Mucosa of stomach (tissue), 1 donor: Measurements from ENCODE around the gene RPRML.
"Not testable (repeated sequence)": the region's sequence is repeated elsewhere in the genome, so short reads cannot be mapped to it uniquely, and the experiment has no call there.

Source experiments
- H3K27me3 ChIP-seq: one replicate; pipeline ENCODE4 v1.7.0; 2013; ENCODE audit warnings: mild to moderate bottlenecking, low read length; ENCODE audit not compliant: control insufficient read depth, insufficient read depth
- H3K36me3 ChIP-seq: one replicate; pipeline ENCODE4 v1.7.0; 2013; ENCODE audit warnings: low read length; ENCODE audit not compliant: control insufficient read depth, insufficient read depth
- H3K4me1 ChIP-seq: one replicate; pipeline ENCODE4 v1.7.0; 2013; ENCODE audit warnings: mild to moderate bottlenecking, low read length; ENCODE audit not compliant: control insufficient read depth, insufficient read depth
- H3K4me3 ChIP-seq: one replicate; pipeline ENCODE4 v1.7.0; 2013; ENCODE audit warnings: low read length
- H3K9ac ChIP-seq: one replicate; pipeline ENCODE4 v1.7.0; 2013; ENCODE audit warnings: mild to moderate bottlenecking, low read length, moderate library complexity
- H3K9me3 ChIP-seq: one replicate; pipeline ENCODE4 v1.7.0; 2013; ENCODE audit warnings: mild to moderate bottlenecking, low read length, moderate library complexity; ENCODE audit not compliant: control insufficient read depth
- donor health status: Pancreatic carcinoma.

Gene RPRML

DNA sequence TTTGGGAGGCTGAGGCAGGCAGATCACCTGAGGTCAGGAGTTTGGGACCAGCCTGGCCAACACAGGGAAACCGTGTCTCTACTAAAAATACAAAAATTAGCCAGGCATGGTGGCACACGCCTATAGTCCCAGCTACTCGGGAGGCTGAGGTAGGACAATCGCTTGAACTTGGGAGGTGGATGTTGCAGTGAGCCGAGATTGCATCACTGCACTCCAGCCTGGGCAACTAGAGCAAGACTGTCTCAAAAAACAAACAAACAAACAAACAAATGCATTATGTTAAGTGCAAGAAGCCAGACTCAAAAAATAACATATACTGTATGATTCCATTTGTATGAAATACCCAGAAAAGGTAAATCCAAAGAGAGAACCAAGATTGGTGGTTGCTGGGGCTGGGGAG is 8.9 kb upstream of the RPRML start:
- not testable (repeated sequence) for H3K27me3 ChIP-seq, H3K9me3 ChIP-seq, H3K4me3 ChIP-seq, H3K9ac ChIP-seq, H3K36me3 ChIP-seq, H3K4me1 ChIP-seq

DNA sequence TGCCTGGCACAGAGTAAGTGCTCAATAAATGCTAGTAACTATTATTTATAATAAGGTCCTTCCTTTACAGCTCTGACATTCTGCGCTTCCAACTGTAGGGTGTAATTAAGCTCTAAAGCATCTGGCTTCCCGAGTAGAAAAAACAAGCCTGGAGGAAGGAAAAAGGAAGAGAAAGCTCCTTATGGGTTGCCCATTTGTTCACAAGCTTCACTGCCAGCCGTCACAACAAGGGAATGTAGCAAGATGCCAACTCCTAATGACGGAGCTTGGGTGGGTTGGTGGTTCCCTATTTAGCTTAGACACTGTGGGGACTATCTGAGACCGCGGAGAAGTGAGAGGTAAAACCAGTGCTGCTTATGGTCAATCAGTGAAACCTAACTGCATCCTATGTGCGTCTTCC is 7.3 kb upstream of the RPRML start:
- H3K36me3 ChIP-seq: no peaks in the 10 kb centered on the region
- H3K9ac ChIP-seq: no peak overlapping the region
- H3K27me3 ChIP-seq: no peaks in the 10 kb centered on the region
- H3K4me1 ChIP-seq: no peaks in the 10 kb centered on the region
- H3K9me3 ChIP-seq: no peaks in the 10 kb centered on the region
- no peak overlapping the region for H3K4me3 ChIP-seq

DNA sequence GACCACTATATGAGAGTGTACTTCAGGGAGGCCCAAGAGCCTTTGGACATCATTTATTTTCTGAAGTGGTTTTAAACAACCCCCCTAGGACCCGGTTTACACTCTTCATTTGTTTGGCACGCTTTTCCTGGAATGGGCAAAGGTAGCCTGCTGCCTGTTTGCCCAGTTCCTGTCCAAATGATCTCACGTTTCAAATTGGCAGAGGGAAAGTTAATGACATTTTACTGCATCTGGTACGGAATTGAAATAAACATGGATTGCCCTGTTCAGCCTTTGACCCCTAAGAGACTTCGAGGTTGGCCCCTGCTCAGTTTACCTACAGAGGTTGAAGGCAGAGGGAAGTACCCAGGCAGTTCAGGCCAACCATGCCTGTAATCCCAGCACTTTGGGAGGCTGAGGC is 5.8 kb upstream of the RPRML start:
- Histone ChIP-seq H3K36me3 (no peaks in the 10 kb centered on the region), H3K4me1 (no peaks in the 10 kb centered on the region), H3K4me3 (no peak overlapping the region), H3K9ac (no peak overlapping the region), H3K9me3 (no peaks in the 10 kb centered on the region), H3K27me3 (peaks cover 7% of the 10 kb centered on the region)

DNA sequence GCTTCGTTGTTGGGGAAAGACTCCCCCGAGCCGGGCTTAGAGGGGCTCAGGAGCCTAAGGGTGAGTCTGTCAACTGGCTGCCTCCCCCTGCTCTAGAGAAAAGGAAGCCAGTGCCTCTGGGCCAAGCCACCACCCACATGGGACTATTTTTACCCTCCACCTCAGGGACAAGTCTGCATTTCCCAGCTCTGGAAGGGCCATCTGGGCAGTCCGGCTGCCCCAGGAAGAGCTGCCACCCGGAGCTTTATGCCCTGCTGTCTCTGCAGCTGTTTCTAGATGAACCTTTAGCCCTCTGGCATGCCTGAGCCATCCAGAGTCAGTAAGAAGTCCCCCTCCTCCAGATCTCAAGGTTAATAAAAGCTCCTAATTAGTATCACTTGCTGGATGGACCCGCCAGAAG is 5.3 kb upstream of the RPRML start:
- Histone ChIP-seq H3K4me1 (no peaks in the 10 kb centered on the region), H3K9me3 (no peaks in the 10 kb centered on the region), H3K27me3 (peaks cover 9% of the 10 kb centered on the region), H3K4me3 (no peak overlapping the region), H3K36me3 (no peaks in the 10 kb centered on the region), H3K9ac (no peak overlapping the region)

DNA sequence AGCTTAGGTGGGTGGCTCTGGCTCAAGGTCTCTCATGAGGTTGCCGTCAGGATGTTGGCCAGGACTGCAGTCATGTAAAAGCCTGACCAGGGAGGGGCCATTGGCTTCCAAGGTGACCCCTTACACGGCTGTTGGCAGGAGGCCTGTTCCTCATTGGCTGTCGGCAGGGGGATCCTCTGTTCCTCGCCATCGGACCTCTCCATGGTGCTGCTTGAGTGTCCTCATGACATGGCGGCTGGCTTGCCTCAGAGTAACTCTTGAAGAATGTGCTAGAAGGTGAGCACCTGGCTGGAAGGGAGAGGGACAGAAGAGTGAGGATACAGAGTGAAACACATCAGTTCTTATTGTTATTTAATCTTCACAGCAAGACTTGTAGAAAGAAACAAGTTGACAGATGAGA is 4.7 kb upstream of the RPRML start:
- Histone ChIP-seq H3K27me3 (peaks cover 15% of the 10 kb centered on the region), H3K9me3 (no peaks in the 10 kb centered on the region), H3K9ac (no peak overlapping the region), H3K36me3 (no peaks in the 10 kb centered on the region), H3K4me1 (peaks cover 2% of the 10 kb centered on the region), H3K4me3 (no peak overlapping the region)

DNA sequence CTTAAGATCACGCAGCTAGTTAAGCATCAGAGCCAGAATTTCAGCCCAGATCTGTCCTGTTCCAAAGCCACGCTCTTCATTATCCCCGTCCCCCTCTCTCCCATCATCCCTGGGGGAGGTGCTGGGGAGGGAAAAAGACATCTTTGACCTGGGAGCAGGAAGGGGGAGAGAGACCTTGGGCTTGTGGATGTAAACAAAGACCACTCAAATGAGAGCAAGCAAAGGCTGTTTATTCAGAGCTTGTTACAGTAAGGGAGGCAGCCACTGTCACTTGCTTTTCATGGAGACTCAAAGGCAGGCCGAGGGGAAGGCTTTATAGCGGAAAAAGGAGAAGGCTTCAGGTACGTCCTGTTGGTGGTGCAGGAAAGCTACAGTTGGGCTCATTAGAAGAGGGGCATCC is 3.5 kb upstream of the RPRML start:
- H3K27me3 ChIP-seq: peaks cover 27% of the 10 kb centered on the region
- H3K36me3 ChIP-seq: no peaks in the 10 kb centered on the region
- no peak overlapping the region for H3K4me3 ChIP-seq
- no peak overlapping the region for H3K9ac ChIP-seq
- peaks cover 8% of the 10 kb centered on the region for H3K4me1 ChIP-seq
- no peaks in the 10 kb centered on the region for H3K9me3 ChIP-seq

DNA sequence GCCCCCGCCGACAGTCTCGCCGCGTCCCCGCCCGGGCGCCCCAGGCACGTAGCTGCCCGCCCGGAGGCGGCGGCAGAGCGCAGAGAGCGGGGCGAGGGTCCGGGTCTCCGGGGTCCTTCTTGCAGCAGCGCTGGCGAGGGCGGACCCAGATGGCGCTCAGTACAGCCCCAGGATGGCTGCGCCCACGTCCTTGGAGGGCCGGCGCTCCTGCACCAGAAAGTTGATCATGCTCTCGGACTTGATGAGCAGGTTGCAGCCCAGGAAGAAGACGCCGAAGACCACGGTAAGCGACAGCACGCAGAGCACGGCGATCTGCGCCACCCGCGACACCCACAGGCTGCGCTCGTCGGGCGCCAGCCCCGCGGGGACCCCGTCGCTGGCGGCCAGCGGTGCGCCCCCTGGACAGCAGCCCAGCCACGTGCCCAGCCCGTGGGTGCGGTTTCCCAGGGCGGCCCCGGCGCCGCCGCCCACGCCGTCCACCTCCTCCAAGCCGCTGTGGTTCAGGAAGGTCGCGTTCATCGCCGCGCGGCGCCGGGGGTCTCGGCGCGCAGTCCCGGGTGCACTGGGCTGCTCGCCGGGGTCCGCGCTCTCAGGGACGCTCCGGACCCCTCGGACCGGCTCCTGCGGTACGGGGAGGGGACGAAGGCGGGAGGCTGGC is 435 bp downstream of the RPRML start:
- H3K4me3 ChIP-seq: no peak overlapping the region
- peaks cover 42% of the 10 kb centered on the region for H3K27me3 ChIP-seq
- no peaks in the 10 kb centered on the region for H3K9me3 ChIP-seq
- no peaks in the 10 kb centered on the region for H3K36me3 ChIP-seq
- peaks cover 8% of the 10 kb centered on the region for H3K4me1 ChIP-seq
- no peak overlapping the region for H3K9ac ChIP-seq

DNA sequence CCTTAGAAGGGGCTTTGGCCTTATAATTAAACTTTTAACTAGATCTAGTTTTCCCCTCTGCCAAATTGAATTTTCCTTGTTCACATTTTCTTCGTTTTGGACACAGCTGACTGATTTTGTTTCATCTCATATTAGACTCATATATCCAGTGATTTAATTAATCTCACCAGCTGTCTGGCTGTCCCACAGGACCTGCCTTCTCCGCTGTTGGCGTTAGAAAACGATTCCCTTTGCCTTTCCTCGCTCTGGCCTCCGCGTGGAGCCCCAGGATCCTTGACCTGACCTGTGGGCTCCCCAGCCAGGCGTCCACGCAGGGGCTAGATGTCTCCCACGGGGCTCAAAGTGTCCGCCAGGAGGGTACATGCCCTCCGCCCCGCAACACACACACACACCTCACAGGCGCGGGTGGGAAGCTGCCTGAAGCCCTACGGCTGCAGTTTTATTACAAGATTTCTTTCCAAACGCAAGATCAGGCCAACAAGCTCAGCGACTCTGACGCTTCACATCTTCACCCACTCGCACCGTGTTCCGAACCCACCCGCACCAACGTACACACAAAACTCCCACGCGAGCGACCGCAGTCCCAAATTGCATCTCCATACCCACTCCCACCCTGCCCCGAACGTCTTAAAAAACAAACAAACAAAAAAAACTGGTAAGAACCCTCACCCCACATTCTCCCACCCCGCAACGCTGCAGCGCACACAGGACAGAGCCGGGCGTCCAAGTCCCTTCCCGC is 1.1 kb downstream of the RPRML start:
- Histone ChIP-seq H3K4me1 (peaks cover 8% of the 10 kb centered on the region), H3K9me3 (no peaks in the 10 kb centered on the region), H3K36me3 (no peaks in the 10 kb centered on the region), H3K9ac (no peak overlapping the region), H3K27me3 (peaks cover 42% of the 10 kb centered on the region), H3K4me3 (no peak overlapping the region)

DNA sequence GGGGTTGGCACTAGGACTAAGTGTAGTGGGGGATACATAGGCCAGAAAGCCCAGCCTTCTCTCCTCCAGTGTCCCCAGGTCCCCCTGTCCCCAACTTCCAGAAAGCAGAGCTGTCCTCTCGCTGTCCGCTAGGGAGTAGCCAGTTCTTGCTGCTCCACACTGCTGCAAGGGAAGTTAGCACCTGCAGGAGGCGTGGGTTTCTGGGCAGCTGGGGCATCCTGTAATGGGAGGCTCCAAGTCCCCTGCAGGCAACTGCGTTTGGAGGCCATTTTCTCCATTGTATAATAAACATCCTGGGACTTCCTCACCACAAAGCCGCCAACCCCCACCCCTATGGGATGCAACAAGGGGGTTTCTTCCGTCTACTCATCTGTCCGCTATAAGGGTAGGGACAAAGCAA is 1.7 kb downstream of the RPRML start:
- no peaks in the 10 kb centered on the region for H3K36me3 ChIP-seq
- H3K4me3 ChIP-seq: no peak overlapping the region
- no peaks in the 10 kb centered on the region for H3K9me3 ChIP-seq
- H3K4me1 ChIP-seq: peaks cover 8% of the 10 kb centered on the region
- no peak overlapping the region for H3K9ac ChIP-seq
- H3K27me3 ChIP-seq: peaks cover 42% of the 10 kb centered on the region

DNA sequence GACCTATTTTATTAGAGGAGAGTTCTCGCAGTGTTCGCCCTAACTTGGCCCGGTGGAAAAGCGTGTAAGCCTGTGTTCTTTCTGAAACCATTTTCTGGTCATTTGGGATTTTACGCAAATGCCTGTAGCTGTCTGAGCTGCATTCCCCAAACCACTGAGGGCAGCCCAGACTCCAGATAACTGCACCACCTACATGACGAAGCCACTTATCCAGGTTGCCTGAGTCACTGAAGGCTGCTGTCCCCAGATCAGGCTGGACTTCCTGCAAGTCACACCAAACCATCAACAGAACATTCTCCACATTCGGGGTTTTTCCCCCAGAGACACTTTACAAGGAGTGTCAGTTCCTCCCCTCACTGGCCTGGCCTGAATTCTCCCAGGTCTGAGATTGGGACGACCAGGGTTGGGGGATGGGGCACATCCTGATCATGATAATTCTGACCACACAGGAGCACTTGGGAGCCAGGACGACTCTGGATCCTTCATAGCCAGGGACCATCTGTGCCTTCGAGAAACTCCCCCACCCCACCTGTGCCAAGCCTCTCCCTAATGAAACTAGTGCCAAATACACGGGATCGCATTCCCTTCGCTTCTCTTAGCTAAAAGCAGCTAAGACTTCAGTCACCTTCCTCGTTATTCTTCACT is 2.3 kb downstream of the RPRML start:
- H3K27me3 ChIP-seq: peaks cover 42% of the 10 kb centered on the region
- H3K4me1 ChIP-seq: peaks cover 8% of the 10 kb centered on the region
- no peaks in the 10 kb centered on the region for H3K36me3 ChIP-seq
- H3K9me3 ChIP-seq: no peaks in the 10 kb centered on the region
- no peak overlapping the region for H3K4me3 ChIP-seq
- no peak overlapping the region for H3K9ac ChIP-seq

DNA sequence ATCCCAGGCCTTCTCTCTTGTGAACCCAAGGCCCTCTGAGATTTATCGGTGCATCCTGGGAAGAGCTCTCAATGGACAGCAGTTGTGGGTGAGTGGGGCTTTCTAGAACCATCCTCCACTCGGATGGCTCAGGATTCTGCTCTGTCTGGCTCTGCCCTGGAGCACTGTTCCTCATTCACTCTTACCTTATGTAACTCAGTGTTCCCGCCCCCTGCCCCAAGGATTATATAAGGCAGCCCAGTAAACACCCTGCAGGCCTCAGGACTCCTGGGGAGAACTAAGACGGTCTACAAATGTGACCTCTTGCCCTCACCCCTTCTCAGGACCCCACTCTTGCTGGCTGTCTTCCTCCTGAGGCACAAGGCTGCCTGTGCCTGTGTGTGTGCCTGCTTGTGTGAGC is 3.8 kb downstream of the RPRML start:
- no peaks in the 10 kb centered on the region for H3K9me3 ChIP-seq
- H3K4me3 ChIP-seq: no peak overlapping the region
- peaks cover 37% of the 10 kb centered on the region for H3K27me3 ChIP-seq
- H3K36me3 ChIP-seq: no peaks in the 10 kb centered on the region
- H3K9ac ChIP-seq: no peak overlapping the region
- H3K4me1 ChIP-seq: peaks cover 8% of the 10 kb centered on the region

DNA sequence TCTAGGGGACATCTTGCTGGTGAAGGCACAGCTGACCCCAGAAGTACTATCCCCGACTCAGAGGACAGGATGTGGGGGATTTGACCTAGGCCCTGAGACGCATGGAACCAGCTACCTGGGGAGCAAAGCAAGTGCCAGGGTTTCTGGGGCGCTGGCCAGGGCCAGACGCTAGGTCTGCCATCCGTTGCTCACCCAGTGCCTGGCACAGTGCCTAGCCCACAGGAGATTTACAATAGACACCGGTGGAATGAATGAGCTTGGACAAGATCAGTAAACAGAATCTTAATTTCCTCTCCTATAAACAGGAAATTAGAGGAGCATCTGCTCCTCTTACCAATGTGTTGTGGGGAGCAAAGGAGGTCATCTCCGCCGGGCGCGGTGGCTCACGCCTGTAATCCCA is 5.0 kb downstream of the RPRML start:
- H3K9ac ChIP-seq: no peak overlapping the region
- H3K9me3 ChIP-seq: no peaks in the 10 kb centered on the region

More for the DNA sequence above, 5.0 kb downstream of the RPRML start:
- Histone ChIP-seq H3K36me3 (no peaks in the 10 kb centered on the region), H3K4me1 (peaks cover 8% of the 10 kb centered on the region), H3K27me3 (peaks cover 30% of the 10 kb centered on the region), H3K4me3 (no peak overlapping the region)
